ENCODE results near the gene GBX1.

Gene GBX1

DNA sequence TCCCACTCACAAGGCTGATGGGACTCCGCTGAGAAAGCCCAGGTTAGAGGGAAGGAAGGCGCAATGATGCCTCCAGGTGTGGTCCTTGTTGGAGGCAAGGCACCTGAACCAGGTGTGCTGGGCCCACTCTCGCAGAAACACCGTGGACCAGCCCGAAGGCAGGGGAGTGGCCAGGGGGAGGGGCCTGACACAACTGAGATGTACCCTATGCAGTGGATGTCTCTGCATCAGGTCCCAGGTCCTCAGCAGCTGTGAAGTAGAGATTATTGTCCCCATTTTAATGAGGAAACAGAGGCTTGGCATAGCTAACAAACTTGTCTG, 32.0 kb downstream of the GBX1 start:
- TF ChIP-seq, protein P1, sequence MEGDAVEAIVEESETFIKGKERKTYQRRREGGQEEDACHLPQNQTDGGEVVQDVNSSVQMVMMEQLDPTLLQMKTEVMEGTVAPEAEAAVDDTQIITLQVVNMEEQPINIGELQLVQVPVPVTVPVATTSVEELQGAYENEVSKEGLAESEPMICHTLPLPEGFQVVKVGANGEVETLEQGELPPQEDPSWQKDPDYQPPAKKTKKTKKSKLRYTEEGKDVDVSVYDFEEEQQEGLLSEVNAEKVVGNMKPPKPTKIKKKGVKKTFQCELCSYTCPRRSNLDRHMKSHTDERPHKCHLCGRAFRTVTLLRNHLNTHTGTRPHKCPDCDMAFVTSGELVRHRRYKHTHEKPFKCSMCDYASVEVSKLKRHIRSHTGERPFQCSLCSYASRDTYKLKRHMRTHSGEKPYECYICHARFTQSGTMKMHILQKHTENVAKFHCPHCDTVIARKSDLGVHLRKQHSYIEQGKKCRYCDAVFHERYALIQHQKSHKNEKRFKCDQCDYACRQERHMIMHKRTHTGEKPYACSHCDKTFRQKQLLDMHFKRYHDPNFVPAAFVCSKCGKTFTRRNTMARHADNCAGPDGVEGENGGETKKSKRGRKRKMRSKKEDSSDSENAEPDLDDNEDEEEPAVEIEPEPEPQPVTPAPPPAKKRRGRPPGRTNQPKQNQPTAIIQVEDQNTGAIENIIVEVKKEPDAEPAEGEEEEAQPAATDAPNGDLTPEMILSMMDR (IDR thresholded peaks at IDR 0.05; ENCODE audit: low read depth, low read length, missing control alignments): no peak
- Histone ChIP-seq H3K4me3 (ENCODE audit: low read depth, low read length) (no peak overlapping the region), H3K36me3 (replicated peaks) (peaks cover 34% of the 10 kb centered on the region), H3K27ac (no peak overlapping the region), H3K27me3 (replicated peaks) (no peaks in the 10 kb centered on the region)
- in situ Hi-C loops (cut with HindIII; ENCODE audit: low pct_ligation_motif_present, low sequenced_read_pairs): no loop called here
- DNase-seq: no peak

DNA sequence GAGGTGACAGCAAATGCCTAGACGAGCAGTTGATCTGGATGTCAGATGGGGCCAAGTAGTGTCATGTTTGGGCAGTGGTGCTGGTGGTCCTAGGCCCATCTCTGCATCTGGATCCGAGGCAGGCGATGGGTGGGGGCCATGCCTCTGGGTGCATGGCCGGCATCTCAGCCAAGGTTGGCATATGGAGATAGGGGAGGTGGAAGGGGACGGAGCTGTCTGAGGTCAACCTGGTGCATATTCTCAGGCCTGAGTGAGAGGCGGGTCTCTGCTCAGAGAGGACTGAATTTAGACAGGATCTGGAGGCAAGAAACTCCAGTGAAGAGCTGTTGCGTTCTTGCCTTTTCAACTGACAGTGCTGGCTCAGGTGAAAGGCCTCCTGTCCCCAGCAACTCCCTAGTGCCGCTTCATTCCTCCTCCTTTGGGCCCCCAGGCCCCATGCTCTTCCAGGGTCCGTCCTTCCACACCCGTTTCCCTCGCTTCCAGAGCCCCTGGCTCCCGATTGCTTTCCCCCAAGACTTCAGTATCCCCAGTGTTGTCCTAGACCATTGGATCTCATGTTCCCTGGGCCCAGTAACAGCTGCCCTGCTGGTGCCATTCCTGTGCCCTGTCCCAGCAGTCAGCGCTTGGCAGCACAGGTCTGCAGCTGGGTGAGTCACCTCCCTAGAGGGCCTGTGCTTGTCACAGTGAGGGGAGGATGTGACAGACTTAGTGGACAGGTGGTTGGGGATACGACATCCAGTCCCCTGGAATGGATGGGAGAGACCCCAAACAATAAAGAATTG, 32.6 kb downstream of the GBX1 start:
- no peak overlapping the region for H3K27ac ChIP-seq
- no peak for DNase-seq
- TF ChIP-seq, protein P1 (IDR thresholded peaks at IDR 0.05; ENCODE audit: low read depth, low read length, missing control alignments): no peak
- H3K36me3 ChIP-seq (replicated peaks): peaks cover 34% of the 10 kb centered on the region
- in situ Hi-C loops (cut with HindIII; ENCODE audit: low pct_ligation_motif_present, low sequenced_read_pairs): no loop called here
- no peaks in the 10 kb centered on the region for H3K27me3 ChIP-seq (replicated peaks)
- H3K4me3 ChIP-seq (ENCODE audit: low read depth, low read length): no peak overlapping the region

DNA sequence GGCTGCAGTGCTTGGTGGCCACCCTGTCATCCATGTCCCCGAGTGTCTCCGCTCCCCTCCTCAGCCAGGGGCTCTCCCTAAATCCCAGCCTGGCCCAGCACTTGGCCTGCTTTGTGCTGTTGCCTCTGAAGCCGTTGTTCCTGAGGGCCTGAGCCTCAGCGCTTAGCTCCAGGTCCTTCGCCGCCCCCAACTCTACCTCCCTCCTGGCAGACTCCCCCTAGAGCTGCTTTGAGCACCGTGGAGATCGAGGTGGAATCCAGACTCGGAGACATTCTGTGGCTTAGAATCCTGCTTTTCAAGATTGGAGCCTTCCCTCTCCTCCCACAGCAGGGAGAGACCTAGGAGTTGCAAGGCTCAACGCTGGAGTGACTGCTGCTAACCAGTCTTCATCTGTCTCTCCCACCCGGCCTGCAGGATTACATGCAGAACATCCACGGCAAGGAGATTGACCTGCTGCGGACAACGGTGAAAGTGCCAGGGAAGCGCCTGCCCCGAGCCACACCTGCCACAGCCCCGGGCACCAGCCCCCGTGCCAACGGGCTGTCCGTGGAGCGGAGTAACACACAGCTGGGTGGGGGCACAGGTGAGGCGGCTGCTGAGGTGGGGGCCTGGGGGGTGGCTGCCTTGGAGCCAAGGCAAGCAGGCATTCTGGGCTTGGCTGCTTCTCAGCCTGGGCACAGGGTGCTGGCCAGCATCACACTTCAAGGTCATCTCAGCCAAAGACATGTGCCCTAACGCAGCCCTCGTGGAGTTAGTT, 33.3 kb downstream of the GBX1 start:
- Histone ChIP-seq H3K27ac (no peak overlapping the region), H3K36me3 (replicated peaks) (peaks cover 40% of the 10 kb centered on the region), H3K27me3 (replicated peaks) (no peaks in the 10 kb centered on the region), H3K4me3 (ENCODE audit: low read depth, low read length) (no peak overlapping the region)
- in situ Hi-C loops (cut with HindIII; ENCODE audit: low pct_ligation_motif_present, low sequenced_read_pairs): no loop called here
- TF ChIP-seq, protein P1 (IDR thresholded peaks at IDR 0.05; ENCODE audit: low read depth, low read length, missing control alignments): no peak
- no peak for DNase-seq

DNA sequence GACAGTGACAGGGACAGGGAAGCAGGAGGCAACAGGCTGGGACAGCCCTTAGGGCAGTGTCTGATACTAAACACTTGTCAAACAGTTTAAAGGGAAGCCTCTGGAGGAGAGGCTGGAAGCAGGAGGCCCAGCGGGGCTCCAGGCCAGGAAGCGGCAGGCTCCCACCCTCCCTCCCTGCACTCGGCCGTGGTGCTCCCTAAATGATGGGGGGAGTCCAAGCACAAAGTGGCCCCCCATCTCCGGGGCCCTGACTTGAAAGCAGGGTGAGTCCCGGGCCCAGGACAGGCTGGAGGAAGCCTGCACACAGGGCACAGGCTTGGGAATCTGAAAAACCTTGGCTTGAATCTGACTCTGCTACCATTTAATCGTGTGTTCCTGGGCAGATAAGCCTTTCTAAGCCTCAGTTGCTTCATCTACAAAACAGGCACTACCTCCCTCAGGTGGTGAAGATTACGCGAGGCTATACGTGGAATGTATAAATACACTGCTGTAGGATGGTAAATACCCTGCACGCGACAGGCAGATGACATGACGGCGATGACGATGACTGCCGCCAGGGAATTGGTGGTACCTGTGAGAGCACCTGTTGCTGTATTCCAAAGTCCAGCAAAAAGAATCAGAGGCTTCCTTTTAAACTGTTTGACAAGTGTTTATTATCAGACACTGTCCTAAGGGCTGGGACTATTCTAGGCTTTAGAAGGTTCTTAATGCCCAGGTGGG, 34.1 kb downstream of the GBX1 start:
- TF ChIP-seq, protein P1 (IDR thresholded peaks at IDR 0.05; ENCODE audit: low read depth, low read length, missing control alignments): no peak
- Histone ChIP-seq H3K27ac (no peak overlapping the region), H3K27me3 (replicated peaks) (no peaks in the 10 kb centered on the region), H3K36me3 (replicated peaks) (peaks cover 45% of the 10 kb centered on the region), H3K4me3 (ENCODE audit: low read depth, low read length) (no peak overlapping the region)
- in situ Hi-C loops (cut with HindIII; ENCODE audit: low pct_ligation_motif_present, low sequenced_read_pairs): no loop called here
- DNase-seq: no peak

DNA sequence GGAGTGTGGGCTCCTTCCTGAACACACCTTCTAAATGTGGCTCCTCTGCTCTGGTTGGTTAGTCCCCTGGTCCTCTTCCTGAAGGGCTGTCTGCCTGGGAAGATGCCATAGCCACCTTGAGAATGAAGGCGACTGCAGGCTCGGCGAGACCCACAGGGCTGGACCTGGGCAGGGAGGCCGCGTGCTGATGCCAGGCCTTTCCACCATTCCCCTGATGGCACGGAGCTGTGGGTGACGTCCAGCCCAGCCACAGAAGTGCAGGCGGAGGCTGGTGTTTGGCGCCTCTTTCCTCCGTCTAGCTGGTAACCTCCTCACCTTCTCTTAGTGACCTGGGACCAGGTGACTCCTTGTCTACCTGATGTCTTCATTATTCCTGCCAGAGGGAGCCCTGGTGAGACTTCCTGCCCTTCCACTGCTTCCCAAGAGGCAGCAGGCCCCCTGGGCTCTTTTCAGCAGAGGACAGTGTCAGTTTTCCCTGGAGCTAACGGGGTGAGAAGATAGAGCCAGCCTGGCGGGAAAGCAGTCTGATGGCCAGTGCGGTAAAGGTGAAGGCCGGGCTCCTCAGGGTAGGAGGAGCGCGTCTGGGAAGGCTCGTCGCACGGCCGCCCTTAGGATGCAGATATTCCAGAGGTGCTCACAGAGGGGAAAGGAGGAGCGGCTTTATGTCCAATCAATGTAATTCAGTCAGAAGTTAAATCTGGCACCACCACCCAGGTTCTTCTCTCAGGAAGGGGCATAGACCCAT, 34.9 kb downstream of the GBX1 start:
- in situ Hi-C loops (cut with HindIII; ENCODE audit: low pct_ligation_motif_present, low sequenced_read_pairs): no loop called here
- DNase-seq: no peak
- H3K4me3 ChIP-seq (ENCODE audit: low read depth, low read length): no peak overlapping the region
- H3K27me3 ChIP-seq (replicated peaks): no peaks in the 10 kb centered on the region
- TF ChIP-seq, protein P1 (IDR thresholded peaks at IDR 0.05; ENCODE audit: low read depth, low read length, missing control alignments): no peak
- no peak overlapping the region for H3K27ac ChIP-seq
- peaks cover 46% of the 10 kb centered on the region for H3K36me3 ChIP-seq (replicated peaks)

Measured in brain microvascular endothelial cell (primary cell).